AG09309 (cell line): ENCODE data around the gene RILPL1.
"Not testable (repeated sequence)": the region's sequence is repeated elsewhere in the genome, so short reads cannot be mapped to it uniquely, and the experiment has no call there.

Source experiments
- DNase-seq: peaks from one replicate; pipeline ENCODE4 v3.0.0-alpha.2; 2010; ENCODE audit warnings: low read depth
- H3K4me3 ChIP-seq: 2 replicates; pipeline ENCODE4 v1.5.1; 2011; ENCODE audit warnings: mild to moderate bottlenecking, low read depth, low read length, moderate library complexity; ENCODE audit not compliant: control insufficient read depth
- TF ChIP-seq, protein P1 (sequence below): IDR thresholded peaks from 2 replicates; pipeline ENCODE4 v1.5.1; 2011; ENCODE audit warnings: mild to moderate bottlenecking, low read depth, low read length, inconsistent platforms; ENCODE audit not compliant: insufficient read depth, control insufficient read depth; ENCODE audit errors: missing control alignments

The RILPL1 gene, protein sequence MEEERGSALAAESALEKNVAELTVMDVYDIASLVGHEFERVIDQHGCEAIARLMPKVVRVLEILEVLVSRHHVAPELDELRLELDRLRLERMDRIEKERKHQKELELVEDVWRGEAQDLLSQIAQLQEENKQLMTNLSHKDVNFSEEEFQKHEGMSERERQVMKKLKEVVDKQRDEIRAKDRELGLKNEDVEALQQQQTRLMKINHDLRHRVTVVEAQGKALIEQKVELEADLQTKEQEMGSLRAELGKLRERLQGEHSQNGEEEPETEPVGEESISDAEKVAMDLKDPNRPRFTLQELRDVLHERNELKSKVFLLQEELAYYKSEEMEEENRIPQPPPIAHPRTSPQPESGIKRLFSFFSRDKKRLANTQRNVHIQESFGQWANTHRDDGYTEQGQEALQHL

DNA sequence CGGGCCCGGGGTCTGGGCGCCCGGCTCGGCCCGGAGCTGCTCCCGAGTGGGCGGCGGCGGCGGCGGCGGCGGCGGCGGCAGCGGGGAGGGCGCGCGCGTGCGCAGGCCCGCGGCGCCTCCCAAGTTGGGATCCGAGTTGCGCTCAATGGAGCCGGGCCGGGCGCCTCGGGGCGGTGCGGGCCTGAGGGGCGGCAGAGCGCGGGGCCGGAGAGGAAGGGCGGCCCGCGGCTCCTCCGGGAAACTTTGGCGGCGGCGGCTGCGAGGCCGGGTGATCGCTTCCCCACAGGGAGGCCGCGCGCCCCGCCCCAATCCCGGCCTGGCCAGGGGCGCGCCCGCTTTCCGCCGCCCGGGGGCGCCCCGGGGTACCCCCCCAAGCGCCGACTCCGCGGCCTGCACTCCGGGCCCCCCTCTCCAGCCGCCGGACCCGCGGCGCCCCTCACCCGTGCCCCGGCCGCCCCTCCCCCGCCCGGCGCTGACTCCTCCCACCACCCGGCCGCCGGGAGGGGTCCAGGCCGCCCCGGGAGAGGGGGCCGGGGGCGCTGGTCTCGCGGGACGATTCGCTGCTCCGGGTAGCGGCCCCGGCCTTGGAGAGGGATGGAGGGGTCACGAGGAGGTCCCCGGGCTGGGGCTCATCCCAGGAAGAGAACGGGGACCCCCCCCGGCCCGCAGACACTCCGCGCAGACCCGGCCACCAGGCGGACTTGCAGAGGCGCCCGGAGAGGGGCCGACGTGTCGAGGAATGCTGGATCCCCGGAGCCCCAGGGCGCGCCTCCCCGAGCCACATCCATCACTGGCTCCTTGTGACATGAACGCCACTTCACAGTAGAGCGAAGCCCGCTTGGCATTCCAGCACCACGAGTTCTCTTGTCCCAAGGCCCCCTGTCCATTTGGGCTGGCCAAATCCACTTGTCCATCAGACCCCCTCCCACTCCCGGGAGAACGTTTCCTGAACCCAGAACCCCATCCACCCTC, at the start of gene RILPL1:
RILPL1 (minus strand) TSS at position 48 of the 972 bp plus-strand sequence. CDS start 237 bp downstream, outside the sequence.
- DNase-seq, result no peak
- peak within 1 kb of the TSS; percentile 76 for H3K4me3 ChIP-seq
- TF ChIP-seq, protein P1, sequence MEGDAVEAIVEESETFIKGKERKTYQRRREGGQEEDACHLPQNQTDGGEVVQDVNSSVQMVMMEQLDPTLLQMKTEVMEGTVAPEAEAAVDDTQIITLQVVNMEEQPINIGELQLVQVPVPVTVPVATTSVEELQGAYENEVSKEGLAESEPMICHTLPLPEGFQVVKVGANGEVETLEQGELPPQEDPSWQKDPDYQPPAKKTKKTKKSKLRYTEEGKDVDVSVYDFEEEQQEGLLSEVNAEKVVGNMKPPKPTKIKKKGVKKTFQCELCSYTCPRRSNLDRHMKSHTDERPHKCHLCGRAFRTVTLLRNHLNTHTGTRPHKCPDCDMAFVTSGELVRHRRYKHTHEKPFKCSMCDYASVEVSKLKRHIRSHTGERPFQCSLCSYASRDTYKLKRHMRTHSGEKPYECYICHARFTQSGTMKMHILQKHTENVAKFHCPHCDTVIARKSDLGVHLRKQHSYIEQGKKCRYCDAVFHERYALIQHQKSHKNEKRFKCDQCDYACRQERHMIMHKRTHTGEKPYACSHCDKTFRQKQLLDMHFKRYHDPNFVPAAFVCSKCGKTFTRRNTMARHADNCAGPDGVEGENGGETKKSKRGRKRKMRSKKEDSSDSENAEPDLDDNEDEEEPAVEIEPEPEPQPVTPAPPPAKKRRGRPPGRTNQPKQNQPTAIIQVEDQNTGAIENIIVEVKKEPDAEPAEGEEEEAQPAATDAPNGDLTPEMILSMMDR, result peak; percentile 37

DNA sequence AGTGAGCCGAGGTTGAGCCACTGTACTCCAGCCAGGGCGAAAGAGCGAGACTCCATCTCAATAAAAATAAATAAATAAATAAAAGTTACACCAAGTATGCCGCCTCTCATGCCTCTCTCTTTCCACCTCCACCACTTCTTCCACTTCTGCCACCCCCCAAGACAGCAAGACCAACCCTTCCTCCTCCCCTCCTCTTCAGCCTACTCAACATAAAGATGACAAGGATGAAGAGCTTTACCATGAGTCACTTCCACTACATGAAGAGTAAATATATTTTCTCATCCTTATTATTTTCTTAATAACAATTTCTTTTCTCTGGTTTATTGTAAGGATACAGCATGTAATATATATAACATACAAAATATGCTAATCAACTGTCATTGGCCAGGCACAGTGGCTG, 47.3 kb upstream of the RILPL1 start:
- no peak for DNase-seq
- TF ChIP-seq, protein P1, result no peak
- no peak overlapping the region for H3K4me3 ChIP-seq

DNA sequence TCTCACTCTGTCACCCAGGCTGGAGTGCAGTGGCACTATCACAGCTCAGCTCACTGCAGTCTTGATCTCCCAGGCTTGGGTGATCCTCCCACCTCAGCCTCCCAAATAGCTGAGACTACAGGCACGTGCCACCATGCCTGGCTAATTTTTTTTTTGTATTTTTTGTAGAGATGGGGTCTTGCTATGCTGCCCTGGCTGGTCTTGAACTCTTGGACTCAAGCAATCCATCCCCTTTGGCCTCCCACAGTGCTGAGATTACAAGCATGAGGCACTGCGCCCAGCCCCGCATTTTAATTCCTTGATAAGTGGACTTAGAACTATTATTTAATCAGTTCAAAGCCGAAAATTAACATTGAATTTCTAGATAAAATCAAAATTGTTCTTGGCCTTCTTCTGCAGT, 45.3 kb upstream of the RILPL1 start:
- DNase-seq, H3K4me3 ChIP-seq: not testable (repeated sequence)

DNA sequence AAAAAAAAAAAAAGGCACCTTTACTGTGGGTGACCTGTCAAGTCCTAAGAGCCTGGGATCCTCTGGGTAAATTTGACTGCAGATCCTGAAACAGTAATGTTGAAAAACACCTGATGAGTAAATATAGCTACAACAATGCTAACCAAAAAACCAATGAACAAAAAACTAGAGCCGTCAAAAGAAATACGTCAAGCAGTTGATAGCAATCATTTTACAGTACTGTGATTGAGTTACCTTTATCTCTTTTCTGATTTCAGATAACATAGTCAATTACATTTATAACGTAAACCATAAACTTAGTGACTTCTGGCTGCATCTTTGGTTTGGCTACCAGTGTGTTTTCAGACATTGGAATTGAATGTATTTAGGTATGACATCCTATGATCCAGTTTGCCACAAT, 44.7 kb upstream of the RILPL1 start:
- TF ChIP-seq, protein P1, result no peak
- H3K4me3 ChIP-seq, result no peak overlapping the region
- no peak for DNase-seq

DNA sequence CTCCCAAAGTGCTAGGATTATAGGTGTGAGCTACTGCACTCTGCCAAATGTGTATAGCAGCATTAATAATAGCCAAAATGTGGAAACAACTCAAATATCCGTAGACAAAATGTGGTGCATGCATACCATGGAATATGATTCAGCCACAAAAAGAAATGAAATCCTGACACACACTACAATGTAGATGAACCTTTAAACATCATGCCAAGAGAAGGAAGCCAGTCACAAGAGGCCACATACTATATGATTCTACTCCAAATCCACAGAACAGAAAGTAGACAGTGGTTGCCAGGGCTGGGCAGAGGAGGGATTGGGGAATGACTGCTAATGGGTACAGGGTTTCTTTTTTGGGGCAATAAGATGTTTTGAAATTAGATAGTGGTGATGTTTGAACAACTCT, 43.1 kb upstream of the RILPL1 start:
- TF ChIP-seq, protein P1, result no peak
- H3K4me3 ChIP-seq, result no peak overlapping the region
- DNase-seq, result no peak

DNA sequence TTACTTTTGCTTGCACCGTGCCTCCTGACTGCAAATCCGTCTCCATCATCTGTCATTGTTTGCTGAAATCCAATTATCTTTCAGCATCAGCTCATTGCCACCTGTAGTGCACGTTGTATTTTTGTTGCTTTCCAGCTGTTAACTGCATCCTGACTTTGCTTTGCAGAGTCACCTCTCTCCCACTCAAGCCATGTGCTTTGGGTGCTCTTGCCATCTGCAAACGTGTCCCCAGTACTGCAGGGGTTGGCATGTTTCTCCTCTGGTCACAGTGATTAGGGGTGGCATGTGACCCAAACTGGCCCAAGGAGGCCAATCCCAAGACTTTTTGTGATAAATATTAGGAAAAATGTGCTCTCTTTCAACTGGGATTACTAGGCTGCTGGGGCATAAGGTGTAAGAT, 40.4 kb upstream of the RILPL1 start:
- DNase-seq, result no peak
- TF ChIP-seq, protein P1, result no peak
- no peak overlapping the region for H3K4me3 ChIP-seq

DNA sequence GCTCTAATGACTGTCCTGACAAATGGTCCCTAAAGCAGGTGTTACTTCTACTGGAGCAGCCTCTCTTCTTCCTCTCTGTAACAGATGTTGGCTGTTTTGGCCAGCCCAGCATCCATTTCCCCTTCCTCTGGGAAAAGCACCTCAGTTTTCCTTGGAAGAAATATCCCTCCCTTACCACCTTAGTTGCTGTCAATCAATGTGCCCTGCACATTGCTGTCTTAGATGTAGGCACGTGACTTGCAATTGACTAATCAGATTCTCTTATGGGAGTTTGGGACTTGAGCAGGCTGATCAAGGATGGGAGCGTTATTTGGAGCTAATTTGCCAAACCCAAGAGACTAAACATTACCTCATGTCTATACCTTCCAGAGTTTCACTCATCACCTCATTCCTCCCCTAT, 38.9 kb upstream of the RILPL1 start:
- TF ChIP-seq, protein P1, result no peak

More for the DNA sequence above, 38.9 kb upstream of the RILPL1 start:
- DNase-seq, result no peak
- no peak overlapping the region for H3K4me3 ChIP-seq
